Spleen (tissue), 7 donors: ENCODE measurements around the gene CADPS2.

Experiments used
- CTCF ChIP-seq, 11 experiments: fragments of 200-600 bp in 7 of 11; fragments of 450-650 bp in 4 of 11; sonication (generic) in 4 of 11; IDR thresholded peaks in 8 of 11; conservative IDR thresholded peaks in 3 of 11; 1 replicate in 7 of 11; 2 replicates in 4 of 11; pipeline versions ENCODE4 v1.4.0 to v1.8.0; 2016 to 2021; ENCODE audit warnings: antibody characterized with exemption in 11 of 11, inconsistent platforms in 4 of 11, mild to moderate bottlenecking in 1 of 11
- POLR2A ChIP-seq, 3 donors: fragments of 450-650 bp; IDR thresholded peaks; one replicate each; pipeline ENCODE4 v1.5.1; 2017; ENCODE audit warnings: antibody characterized with exemption in 3 of 3, mild to moderate bottlenecking in 1 of 3
- POLR2AphosphoS5 ChIP-seq, 3 donors: sonication (generic); formaldehyde crosslinking; IDR thresholded peaks; one replicate each; pipeline ENCODE4 v1.5.1; 2017; ENCODE audit warnings: antibody characterized with exemption in 3 of 3
- donor health status: DM: no; HTN: no; CAD: no; lungs with moderate emphysema.
- donor health status: DM: no; HTN: no; CAD: no.
- donor health status: DM: no; HTN: no; CAD: no.

DNA sequence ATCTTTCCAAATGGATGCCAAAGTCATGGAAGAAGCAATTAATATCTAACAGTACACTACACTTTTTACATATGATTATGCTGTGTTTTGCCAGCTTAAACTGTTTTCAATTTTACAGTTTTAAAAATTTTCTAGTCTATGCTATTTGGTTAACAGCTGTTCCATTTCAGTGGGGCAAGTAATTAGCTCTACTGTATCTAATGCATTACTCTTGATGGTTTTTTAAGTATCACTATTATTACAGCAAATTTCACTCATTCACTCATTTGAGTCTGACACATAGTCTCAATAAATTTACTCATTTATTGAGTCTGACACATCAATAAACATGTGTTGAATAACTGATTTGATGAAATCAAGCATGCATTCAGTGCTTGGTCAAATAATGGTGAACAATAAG, 343.1 kb downstream of the CADPS2 start:
- TF ChIP-seq CTCF (IDR thresholded peaks at IDR 0.05 in 8 of 11, conservative IDR thresholded peaks at IDR 0.05 in 3 of 11): no peak
- no peak for TF ChIP-seq POLR2A (IDR thresholded peaks at IDR 0.05)
- TF ChIP-seq POLR2AphosphoS5 (IDR thresholded peaks at IDR 0.05): no peak
